Hematopoietic multipotent progenitor cell treated with erythropoietin and hydrocortisone succinate and interleukin-3 and kit ligand, for 15 days (in vitro differentiated cells): ENCODE data around the gene PDE8B.
"Not testable (repeated sequence)": the region's sequence is repeated elsewhere in the genome, so short reads cannot be mapped to it uniquely, and the experiment has no call there.

ENCODE experiments used
- DNase-seq: peaks from one replicate; pipeline ENCODE4 v3.0.0-alpha.2; 2015; ENCODE audit warnings: low spot score

PDE8B gene

GRCh38 chr5:77443670-77444069 lies 233.2 kb downstream of the PDE8B start:
- no peak for DNase-seq

GRCh38 chr5:77444356-77444755 lies 233.9 kb downstream of the PDE8B start:
- no peak for DNase-seq

GRCh38 chr5:77448831-77449230 lies 238.4 kb downstream of the PDE8B start:
- DNase-seq, result no peak

GRCh38 chr5:77449277-77449676 lies 238.8 kb downstream of the PDE8B start:
- no peak for DNase-seq

- no peak for DNase-seq
Measured at GRCh38 chr5:77449981-77450380, 239.5 kb downstream of the PDE8B start.

GRCh38 chr5:77452351-77452750 lies 241.9 kb downstream of the PDE8B start:
- no peak for DNase-seq

- DNase-seq, result no peak
Measured at GRCh38 chr5:77454123-77454522, 243.6 kb downstream of the PDE8B start.

GRCh38 chr5:77461287-77461686 lies 250.8 kb downstream of the PDE8B start:
- DNase-seq, result no peak

GRCh38 chr5:77463905-77464304 lies 253.4 kb downstream of the PDE8B start:
- DNase-seq, result no peak

GRCh38 chr5:77468875-77469274 lies 258.4 kb downstream of the PDE8B start:
- not testable (repeated sequence) for DNase-seq

GRCh38 chr5:77475041-77475440 lies 264.6 kb downstream of the PDE8B start:
- not testable (repeated sequence) for DNase-seq
